ENCODE data around the gene RNF149.
"Not testable (repeated sequence)": the region's sequence is repeated elsewhere in the genome, so short reads cannot be mapped to it uniquely, and the experiment has no call there.

RNF149 gene

DNA sequence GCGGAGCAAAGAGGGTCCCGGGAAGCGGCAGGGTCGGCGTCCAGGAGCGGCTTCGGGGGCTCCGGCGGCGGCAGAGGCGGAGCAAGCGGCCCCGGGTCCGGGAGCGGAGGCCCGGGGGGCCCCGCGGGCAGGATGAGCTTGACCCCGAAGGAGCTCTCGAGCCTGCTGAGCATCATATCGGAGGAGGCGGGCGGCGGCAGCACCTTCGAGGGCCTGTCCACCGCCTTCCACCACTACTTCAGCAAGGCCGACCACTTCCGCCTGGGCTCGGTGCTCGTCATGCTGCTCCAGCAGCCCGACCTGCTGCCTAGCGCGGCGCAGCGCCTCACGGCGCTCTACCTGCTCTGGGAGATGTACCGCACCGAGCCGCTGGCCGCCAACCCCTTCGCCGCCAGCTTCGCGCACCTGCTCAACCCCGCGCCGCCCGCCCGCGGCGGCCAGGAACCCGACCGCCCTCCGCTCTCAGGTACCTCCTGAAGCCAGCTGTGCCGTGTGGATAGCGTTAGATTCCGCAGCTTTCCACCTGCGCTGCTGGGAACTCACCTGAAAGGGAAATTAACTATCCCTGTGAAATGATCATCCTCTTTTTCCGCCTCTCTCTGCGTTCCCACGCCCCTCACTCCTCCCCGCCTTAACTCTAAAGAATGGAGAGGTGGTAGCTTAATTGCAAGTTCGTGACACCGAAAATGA lies 55.3 kb downstream of the RNF149 start:
- DNase-seq: peak; percentile 71

DNA sequence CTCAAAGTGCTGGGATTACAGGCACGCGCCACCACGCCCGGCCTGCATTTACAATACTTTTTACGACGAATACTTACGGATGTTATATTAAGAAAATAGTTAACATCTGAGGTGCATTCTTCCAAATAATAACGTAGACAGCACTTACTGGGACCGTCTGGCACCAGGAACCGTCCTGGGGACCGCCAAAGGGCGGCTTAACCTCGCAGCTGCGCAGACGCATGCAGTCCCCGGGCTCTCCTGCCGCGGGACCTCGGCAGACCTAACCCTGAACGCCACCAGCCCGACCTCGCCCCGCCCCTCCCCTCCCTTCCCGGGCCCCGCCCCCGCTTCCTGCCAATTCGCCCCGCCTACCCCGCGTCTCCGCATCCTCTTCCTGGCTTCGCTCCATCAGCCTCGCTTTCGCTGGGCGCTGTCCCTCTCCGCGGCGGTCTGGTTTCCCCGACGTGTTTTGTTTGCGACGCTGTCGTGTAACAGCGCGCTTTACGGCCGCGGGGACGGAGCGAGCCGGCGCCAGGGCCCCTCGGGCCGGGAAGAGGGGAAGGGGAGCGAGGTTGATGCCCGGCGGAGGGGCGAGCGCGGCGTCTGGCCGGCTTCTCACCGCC lies 56.0 kb downstream of the RNF149 start, which contains the start of gene CNOT11:
CNOT11 (plus strand) TSS at position 479 of the 605 bp plus-strand sequence; CDS start at position 558, 79 bp downstream.
- peak; percentile 99 for DNase-seq

DNA sequence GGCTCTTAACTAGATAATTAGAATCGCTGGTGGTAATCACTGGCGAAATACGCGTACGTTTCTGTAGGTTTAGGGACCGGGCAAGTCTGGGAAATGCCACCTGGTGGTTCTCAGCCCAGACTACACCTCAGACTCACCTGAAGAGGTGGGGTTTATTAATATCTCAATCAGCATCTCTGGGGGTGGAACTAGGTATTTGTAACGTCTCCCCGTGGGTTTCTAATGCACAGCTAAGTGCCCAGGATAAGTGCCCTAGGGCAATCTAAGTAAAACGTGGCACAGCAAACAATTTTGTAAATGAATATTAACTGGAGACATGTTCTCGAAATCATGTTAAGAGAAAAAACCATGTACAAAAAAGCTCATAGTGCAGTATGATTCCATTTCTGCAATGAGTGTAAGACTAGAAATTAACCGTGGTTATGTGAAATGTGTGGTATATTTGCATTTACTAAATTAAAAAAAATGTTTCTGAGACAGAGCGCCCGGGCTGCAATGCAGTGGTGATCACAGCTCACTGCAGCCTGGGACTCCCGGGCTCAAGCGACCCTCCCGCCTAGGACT lies 56.6 kb downstream of the RNF149 start:
- no peak for DNase-seq

DNA sequence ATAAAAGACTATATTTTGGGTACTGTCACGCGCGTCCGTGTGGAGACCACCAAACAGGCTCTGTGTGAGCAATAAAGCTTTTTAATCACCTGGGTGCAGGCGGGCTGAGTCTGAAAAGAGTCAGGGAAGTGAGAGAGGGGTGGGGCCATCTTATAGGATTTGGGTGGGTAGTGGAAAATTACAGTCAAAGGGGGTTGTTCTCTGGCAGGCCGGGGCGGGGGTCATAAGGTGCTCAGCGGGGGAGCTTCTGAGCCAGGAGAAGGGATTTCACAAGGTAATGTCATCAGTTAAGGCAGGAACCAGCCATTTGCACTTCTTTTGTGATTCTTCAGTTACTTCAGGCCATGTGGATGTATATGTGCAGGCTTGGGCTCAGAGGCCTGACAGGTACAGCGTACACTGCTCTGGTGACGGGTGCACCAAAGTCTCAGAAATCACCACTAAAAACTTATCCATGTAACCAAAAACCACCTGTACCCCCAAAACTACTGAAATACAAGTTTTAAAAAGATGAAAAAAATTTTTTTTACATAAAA lies 57.2 kb downstream of the RNF149 start:
- not testable (repeated sequence) for DNase-seq

DNA sequence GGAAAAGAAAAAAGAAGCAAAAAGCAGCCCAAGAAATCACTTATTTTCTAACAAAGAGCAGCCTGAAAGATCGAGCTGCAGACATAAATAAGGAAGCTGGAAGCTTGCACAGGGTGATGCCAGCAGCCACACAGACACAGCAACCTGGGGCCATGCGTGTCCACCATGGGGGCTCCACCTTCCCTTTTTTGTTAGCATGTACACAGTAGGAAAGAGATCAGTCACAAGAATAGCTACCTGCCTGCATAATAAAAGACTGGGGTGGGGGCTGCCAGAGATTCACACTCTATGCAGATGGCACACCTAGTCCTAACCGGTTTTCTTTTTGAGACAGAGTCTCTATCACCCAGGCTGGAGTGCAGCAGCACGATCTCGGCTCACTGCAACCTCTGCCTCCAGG lies 58.7 kb downstream of the RNF149 start:
- no peak for DNase-seq

DNA sequence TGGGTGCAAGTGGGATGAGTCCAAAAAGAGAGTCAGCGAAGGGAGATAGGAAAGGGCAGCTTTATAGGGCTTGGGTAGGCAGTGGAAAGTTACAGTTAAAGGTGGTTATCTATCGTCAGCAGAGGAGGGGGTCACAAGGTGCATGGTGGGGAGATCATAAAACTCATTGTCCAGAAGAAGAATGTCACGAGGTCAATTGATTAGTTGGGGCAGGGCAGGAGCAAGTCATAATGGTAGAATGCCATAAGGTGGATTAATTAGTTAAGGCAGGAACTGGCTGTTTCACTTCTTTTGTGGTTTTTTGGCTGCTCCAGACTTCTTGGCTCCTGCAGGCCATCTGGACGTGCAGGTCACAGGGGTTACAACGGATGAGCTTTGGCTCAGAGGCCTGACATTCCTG lies 59.7 kb downstream of the RNF149 start:
- DNase-seq: not testable (repeated sequence)

DNA sequence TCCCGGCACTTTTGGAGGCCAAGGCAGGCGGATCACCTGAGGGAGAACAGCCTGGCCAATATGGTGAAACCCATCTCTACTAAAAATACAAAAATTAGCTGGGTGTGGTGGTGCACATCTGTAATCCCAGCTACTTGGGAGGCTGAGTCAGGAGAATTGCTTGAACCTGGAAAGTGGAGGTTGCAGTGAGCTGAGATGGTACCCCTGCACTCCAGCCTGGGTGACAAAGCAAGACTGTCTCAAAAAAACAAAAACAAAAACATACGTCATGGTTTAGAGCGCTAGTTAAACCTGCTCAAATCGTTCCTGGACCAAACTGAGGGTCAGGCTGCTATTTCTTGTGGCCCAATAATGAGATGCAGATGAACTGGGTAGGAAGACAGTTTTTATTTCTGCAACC lies 63.0 kb downstream of the RNF149 start:
- DNase-seq: not testable (repeated sequence)

DNA sequence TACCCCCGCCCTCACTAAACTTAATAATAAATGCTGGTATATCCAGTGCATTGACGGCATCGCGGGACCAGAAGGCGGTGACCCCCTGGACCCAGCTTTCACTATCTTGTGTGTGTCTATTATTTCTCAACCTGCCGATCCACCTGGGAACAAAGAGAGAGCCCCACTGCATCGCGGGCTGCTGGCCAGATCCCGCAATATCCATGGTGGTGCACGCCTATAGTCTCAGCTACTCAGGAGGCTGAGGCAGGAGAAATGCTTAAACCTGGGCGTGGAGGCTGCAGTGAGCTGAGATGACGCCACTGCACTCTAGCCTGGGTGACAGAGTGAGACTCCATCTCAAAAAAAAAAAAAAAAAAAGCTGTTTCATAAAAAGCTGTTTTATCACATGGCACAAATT lies 63.6 kb downstream of the RNF149 start:
- DNase-seq: not testable (repeated sequence)

DNA sequence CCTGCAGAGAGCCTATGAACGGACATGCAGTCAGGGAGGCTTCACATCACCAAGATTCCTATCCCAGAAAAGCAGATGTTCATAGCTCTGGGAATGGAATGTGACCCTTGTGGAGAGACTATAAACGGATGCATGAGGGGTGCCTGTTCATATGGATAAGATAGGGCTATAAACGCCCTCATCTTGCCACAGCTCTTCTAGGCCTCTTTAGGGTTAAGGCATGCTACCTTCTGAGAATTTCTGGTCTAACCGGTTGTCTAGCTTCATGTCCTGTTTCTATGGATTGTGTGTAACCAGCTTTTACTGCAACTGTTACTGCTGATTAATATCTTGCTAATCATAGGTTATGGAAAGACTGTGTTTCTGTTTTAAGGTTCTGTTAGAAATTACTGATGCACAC lies 64.1 kb downstream of the RNF149 start:
- not testable (repeated sequence) for DNase-seq

DNA sequence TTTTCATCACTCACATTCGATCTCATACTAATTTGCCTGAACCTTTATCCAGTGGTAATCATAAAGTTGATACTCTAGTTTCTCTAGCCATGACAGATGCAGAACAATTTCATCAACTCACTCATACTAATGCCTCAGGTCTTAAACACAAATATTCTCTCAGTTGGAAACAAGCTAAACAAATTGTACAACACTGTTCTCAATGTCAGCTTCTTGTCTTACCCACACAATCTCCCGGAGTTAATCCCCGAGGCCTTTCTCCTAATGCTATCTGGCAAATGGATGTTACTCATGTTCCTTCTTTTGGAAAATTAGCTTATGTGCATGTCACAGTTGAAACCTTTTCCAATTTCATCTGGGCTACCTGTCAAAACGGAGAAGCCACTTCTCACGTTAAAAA lies 67.3 kb downstream of the RNF149 start:
- DNase-seq: no peak

DNA sequence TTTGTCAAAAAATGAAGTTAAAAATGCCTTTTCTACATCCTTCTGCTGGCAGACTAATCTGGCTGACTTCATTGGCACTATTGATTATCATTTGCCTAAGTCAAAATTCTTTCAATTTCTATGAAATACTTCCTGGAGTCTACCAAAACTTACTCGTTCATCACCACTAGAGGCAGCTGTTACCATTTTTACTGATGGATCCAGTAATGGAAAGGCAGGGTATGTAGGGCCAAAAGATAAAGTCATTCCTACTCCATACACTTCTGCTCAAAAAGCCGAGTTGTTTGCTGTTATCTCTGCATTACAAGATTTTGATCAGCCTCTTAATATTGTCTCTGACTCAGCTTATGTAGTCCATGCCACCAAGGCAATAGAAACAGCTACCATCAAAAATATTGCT lies 67.8 kb downstream of the RNF149 start:
- peak; percentile 28 for DNase-seq

DNA sequence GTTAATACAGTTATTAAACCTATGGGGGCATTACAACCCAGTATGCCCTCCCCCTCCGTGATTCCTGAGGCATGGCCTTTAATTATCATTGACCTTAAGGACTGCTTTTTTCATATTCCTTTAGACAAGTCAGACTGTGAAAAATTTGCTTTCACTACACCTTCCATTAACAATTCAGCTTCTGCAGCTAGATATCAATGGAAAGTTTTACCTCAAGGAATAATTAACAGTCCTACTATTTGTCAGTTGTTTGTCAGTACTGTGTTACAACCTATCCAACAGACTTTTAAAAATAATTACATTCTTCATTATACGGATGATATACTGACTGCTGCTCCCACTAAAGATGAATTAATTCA lies 68.8 kb downstream of the RNF149 start:
- DNase-seq: not testable (repeated sequence)

DNA sequence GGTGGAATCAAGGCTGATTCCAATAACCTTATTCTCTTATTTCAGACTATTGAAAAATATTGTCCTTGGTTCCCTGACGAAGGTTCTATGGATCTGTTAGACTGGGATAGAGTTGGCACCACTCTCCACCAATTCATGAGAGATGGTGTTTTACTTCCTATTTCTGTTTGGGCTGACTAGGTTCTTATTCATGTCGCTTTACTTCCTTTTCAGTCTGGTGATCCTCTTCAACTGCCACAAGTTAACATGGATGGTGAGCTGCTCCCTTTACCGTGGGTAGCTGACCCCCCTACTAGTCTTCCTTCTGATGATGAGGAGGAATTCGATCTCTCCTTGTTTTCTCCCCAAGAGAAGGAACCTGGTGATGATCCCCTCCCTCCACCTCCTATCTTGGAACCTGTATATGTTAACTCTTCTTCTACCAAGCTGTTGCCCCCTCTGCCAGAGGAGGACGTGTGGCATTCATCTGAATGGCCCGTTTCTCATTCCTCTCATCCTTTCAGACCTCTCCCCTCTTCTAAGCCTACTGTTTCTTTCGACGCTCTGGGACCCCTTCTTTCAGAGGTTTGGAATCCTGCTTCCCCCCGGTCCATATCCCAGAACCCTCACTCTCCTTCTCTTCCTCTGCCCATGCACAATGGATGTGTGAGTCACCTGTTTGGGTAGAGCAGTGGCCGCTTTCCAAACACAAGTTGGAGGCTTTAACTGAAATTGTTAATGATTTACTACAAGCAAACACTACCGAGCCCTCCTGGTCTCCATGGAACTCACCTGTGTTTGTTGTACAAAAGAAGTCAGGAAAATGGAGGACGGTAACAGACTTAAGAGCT lies 69.4 kb downstream of the RNF149 start:
- no peak for DNase-seq

DNA sequence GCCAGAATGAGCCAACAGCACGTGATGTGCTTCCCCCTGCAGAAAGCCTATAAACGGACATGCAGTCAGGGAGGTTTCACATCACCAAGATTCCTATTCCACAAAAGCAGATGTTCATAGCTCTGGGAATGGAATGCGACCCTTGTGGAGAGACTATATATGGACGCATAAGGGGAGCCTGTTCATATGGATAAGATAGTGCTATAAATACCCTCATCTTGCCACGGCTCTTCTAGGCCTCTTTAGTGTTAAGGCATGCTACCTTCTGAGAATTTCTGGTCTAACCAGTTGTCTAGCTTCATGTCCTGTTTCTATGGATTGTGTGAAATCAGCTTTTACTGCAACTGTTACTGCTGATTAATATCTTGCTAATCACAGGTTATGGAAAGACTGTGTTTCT lies 70.6 kb downstream of the RNF149 start:
- DNase-seq: not testable (repeated sequence)

DNA sequence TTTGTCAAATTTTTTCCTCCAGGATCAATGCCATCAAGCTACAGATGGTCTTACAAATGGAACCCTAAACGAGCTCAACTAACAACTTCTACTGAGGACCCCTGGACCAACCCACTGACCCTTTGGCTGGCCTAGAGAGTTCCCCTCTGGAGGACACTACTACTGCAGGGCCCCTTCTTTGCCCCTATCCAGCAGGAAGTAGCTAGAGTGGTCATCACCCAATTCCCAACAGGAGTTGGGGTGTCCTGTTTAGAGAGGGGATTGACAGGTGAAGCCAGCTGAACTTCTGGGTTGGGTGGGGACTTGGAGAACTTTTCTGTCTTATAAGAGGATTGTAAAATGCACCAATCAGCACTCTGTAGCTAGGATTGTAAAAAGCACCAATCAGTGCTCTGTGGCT lies 72.5 kb downstream of the RNF149 start:
- DNase-seq: not testable (repeated sequence)

DNA sequence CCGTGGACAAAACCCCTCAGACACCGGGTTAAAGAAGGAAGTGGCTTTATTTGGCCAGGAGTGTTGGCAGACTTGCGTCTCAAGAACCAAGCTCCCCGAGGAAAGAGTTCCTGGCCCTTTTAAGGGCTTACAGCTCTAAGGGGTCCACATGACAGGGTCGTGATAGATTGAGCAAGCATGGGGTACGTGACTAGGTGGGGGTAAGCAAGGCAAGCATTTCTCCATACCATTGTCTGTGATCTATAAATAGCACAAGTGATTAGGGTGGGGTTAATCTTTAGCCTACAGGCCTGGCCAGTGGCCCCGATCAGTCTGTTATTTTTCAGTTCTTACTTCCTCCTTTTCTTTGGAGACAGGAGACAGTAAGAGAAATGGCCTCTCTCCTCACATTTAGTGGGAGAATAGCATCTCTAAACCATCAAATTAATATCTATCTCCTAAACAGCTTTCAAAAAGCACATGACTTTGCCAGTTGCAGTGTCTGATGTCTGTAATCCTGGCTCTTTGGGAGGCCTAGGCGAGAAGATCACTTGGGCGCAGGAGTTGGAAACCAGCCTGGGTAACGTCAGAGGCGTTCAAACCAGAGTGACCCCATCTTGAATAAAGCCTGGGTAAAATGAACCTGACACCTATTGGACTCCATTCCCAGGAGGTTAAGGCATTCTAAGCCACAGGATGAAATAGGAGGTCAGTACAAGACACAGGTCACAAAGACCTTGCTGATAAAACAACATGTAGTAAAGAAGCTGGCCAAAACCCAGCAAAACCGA lies 74.1 kb downstream of the RNF149 start:
- no peak for DNase-seq

DNA sequence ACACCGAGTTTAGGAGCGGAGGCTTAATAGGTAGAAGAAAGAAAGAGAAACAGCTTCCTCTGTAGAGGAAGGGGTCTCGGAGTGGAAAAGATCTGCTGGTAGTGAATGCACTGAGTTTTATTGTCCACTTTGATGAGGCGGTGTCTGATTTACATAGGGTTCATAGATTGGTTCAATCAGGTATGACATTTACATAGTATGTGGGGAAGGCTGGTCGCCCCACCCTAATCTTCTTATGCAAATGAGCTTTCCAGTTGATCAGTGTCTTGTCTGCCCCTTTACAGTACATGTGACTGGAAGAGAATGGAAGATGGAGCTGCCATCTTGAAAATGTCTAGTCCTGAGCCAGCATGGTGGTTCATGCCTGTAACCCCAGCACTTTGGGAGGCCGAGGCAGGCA lies 75.7 kb downstream of the RNF149 start:
- DNase-seq: no peak

DNA sequence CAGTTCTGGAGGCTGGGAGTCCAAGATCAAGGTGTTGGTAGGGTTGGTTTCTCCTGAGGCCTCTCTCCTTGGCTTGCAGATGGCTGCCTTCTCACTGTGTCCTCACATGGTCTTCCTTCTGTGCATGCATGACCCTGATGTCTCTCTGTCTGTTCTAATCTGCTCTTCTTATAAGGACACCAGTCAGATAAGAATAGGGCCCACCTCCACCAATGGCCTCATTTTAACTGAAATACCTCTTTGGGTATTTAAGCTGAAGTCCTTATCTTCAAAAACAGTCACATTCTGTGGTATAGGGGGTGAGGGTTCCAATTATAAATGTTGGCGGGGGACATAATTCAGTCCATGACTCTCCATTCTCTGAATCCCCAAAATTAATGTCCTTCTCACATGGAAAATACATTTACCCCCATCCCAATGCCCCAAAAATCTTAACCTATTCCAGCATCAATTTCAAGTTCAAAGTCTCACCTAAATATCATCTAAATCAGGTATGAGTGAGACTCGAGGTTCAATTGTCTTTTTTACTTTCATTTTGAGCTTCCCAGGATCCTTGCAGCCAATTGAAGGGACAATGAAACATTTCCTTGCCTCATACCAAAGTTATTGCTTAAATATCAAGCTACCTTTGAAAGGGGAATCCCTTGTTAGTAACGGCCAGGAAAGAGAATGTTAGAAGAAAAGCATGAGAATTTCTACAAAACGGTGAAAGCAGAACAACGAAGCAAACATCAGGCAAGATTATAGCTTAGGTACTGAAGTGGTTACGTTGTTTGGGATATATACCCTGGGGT lies 76.4 kb downstream of the RNF149 start:
- no peak for DNase-seq

DNA sequence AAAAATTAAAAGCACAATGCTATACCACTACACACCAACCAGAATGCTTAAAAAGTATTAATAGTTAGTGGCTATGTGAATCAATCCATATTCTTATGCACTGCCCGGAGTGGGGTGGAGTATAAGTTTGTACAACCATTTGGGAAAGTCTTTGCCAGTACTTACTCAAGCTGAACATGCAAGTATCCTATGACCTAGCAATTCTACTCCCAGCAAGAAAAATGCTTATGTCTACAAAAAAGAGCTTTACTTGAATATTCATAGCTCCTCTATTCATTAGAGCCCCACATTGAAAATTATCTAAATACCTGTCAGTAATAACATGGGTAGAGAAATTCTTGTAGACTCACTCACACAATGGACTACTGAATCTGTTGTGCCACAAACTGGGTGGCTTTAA lies 77.3 kb downstream of the RNF149 start:
- DNase-seq: no peak

DNA sequence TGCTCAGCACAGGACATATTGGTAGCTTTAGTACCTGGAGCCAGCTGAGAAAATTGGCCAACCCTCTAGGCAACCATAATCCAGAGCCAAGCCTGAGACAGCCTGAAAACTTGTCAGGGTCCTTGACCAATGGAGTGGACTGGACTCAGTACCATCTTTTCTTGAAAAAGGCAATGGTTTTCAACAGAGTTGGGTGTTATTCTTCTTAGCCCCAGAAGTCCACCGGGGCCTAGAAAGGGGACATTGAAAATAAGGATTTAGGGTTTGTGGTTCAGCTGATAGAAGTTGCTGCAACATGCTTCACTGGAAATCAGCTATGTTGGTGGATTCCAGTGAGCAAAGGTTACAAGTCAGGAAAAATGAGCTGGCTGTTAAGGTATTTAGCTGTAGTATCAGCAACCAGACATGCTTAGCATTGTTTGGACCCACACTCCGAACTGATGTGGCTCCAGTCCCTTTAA lies 77.9 kb downstream of the RNF149 start:
- no peak for DNase-seq
